K562 (cell line): ENCODE measurements around the gene PEX7. TPM values are rescaled to one million over a fixed set of nuclear protein-coding genes. Genes with fewer than 3 reads are reported as not detected.

Experiments
- ATF2 ChIP-seq: sonication (generic); formaldehyde crosslinking; IDR thresholded peaks from 2 replicates; pipeline ENCODE4 v1.8.1; 2022; ENCODE audit warnings: missing genetic modification reagents
- CTCF ChIP-seq, 3 experiments: IDR thresholded peaks in 2 of 3; conservative IDR thresholded peaks in 1 of 3; 2 replicates each; pipeline ENCODE4 v1.5.1; 2011 to 2012; ENCODE audit warnings: low read length in 3 of 3, mild to moderate bottlenecking in 3 of 3, control low read depth in 2 of 3, improper control_type of control experiment in 1 of 3, inconsistent platforms in 1 of 3, low read depth in 1 of 3, mixed read lengths in 1 of 3, moderate library complexity in 1 of 3; ENCODE audit not compliant: insufficient read depth in 2 of 3
- CTCFL ChIP-seq: IDR thresholded peaks from 2 replicates; pipeline ENCODE4 v1.6.1; 2011; ENCODE audit warnings: borderline replicate concordance, low read depth, mild to moderate bottlenecking, moderate library complexity, low read length; ENCODE audit not compliant: insufficient read depth, poor library complexity, severe bottlenecking
- HMG20B ChIP-seq: fragments of 250-450 bp; sonication (Bioruptor Pico); IDR thresholded peaks from 2 replicates; pipeline ENCODE4 v1.5.0; 2021; ENCODE audit warnings: mild to moderate bottlenecking
- KLF6 ChIP-seq: fragments of 250-450 bp; sonication (Bioruptor Pico); IDR thresholded peaks from 2 replicates; pipeline ENCODE4 v1.4.0; 2020; ENCODE audit warnings: mild to moderate bottlenecking, moderate library complexity, borderline replicate concordance
- LEF1 ChIP-seq: fragments of 450-650 bp; IDR thresholded peaks from 2 replicates; pipeline ENCODE4 v1.6.1; 2016; ENCODE audit warnings: mild to moderate bottlenecking
- TBL1XR1 ChIP-seq, 2 experiments: IDR thresholded peaks; 2 replicates each; pipeline ENCODE4 v1.6.1; 2012; ENCODE audit warnings: improper control_type of control experiment in 2 of 2, low read length in 2 of 2, mild to moderate bottlenecking in 1 of 2
- ZFX ChIP-seq: sonication (generic); formaldehyde crosslinking; IDR thresholded peaks from 2 replicates; pipeline ENCODE4 v1.8.0; 2022; ENCODE audit warnings: mild to moderate bottlenecking, missing genetic modification reagents, moderate library complexity
- ZNF695 ChIP-seq: fragments of 450-650 bp; formaldehyde crosslinking; IDR thresholded peaks from 2 replicates; pipeline ENCODE4 v1.4.0; 2020; ENCODE audit warnings: mild to moderate bottlenecking, moderate library complexity
- polyA plus RNA-seq, 8 experiments: library from polyadenylated mRNA; depleted of rRNA in 4 of 8; stranded (reverse) in 5 of 8; unstranded in 3 of 8; fragments of >200 nt; fragmentation: Nextera tagmentation in 2 of 8; fragmentation: Illumina TruSeq in 1 of 8; extraction: Ambion mirVana in 2 of 8; extraction: Trizol in 1 of 8; gene quantifications; 2 replicates each; pipeline versions ENCODE4 v1.2.1 to v1.2.3, GENCODE V29; 2011 to 2014; ENCODE audit warnings: inconsistent platforms in 1 of 8, missing spikeins in 1 of 8
- total RNA-seq, 7 experiments: library from RNA; depleted of rRNA in 6 of 7; stranded (reverse); fragments of >200 nt in 6 of 7; fragmentation: Illumina TruSeq in 2 of 7; extraction: Trizol in 2 of 7; gene quantifications; 2 replicates each; pipeline versions ENCODE4 v1.2.1 to v1.2.3, GENCODE V29; 2011 to 2021; ENCODE audit warnings: low replicate concordance in 1 of 7

PEX7 gene
- total and polyA plus RNA-seq, 9 of the 15 experiments (the other 6 are each of a cell fraction or from before 2014, with no cell fraction given) = 1.6 to 12.9 (median 9.1) TPM

- TF ChIP-seq CTCF (IDR thresholded peaks at IDR 0.05 in 2 of 3, conservative IDR thresholded peaks at IDR 0.05 in 1 of 3; ENCODE audit: insufficient read depth in 2 of 3, low read depth in 1 of 3, low read length in 3 of 3) (peak in 1 of 3 experiments; percentile 18; a peak in 1 of 6 replicates), CTCFL (no peak), ZFX (CRISPR knock-in tag) (peak; percentile 2; the same call in 1 of the 2 replicates), TBL1XR1 (IDR thresholded peaks at IDR 0.05; ENCODE audit: low read length in 2 of 2) (no peak), ATF2 (CRISPR knock-in tag) (no peak), HMG20B (CRISPR knock-in tag) (no peak), ZNF695 (CRISPR knock-in tag) (0 out of 2 replicates have a peak, but pooled peaks have one; percentile 19), LEF1 (no peak), KLF6 (CRISPR knock-in tag) (no peak)
- TF ChIP-seq, all 486 proteins: peak for 7
These were observed 134.5 kb downstream of the PEX7 start (continued) for GRCh38 chr6:136956590-136957544.
